GM08714 (cell line): Measurements from ENCODE around the gene TMPRSS3.

ENCODE experiments used
- H3K4me3 ChIP-seq: fragments of 200-500 bp; sonication (Bioruptor generic); 2 replicates; pipeline ENCODE4 v1.5.1; 2014; ENCODE audit warnings: mild to moderate bottlenecking, low read length, inconsistent platforms
- ZNF274 ChIP-seq: IDR thresholded peaks from 2 replicates; pipeline ENCODE4 v1.6.1; 2012; ENCODE audit warnings: mild to moderate bottlenecking, low read depth, low read length

Gene TMPRSS3

GRCh38 chr21:42343963-42344510 is 51.8 kb downstream of the TMPRSS3 start:
- no peak for TF ChIP-seq ZNF274

DNA sequence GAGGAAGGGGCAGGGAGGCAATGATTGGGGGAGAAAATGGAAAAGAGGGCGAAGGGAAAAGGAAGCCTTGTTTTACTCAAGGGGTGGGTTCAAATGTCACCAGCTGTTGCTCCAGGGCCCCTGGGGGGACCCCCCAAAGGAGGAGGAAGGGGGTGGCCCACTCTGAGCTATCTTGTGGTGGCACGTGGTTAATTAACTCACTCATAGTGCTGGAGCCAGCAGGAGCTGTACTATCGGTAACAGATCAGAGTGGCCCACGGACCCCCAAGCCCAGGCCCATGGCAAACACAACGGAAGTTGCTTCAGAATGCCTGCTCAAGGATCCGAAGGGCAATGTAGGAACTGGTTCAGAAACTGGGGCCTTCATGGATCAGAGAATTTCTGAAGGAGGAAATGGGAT is 52.3 kb downstream of the TMPRSS3 start:
- no peak overlapping the region for H3K4me3 ChIP-seq

More at GRCh38 chr21:42343963-42344510, 51.8 kb downstream of the TMPRSS3 start:
- no peak overlapping the region for H3K4me3 ChIP-seq

GRCh38 chr21:42343101-42343500 is 52.8 kb downstream of the TMPRSS3 start:
- TF ChIP-seq ZNF274, result no peak
- H3K4me3 ChIP-seq, result no peak overlapping the region

More for the DNA sequence above, 52.3 kb downstream of the TMPRSS3 start:
- no peak for TF ChIP-seq ZNF274

DNA sequence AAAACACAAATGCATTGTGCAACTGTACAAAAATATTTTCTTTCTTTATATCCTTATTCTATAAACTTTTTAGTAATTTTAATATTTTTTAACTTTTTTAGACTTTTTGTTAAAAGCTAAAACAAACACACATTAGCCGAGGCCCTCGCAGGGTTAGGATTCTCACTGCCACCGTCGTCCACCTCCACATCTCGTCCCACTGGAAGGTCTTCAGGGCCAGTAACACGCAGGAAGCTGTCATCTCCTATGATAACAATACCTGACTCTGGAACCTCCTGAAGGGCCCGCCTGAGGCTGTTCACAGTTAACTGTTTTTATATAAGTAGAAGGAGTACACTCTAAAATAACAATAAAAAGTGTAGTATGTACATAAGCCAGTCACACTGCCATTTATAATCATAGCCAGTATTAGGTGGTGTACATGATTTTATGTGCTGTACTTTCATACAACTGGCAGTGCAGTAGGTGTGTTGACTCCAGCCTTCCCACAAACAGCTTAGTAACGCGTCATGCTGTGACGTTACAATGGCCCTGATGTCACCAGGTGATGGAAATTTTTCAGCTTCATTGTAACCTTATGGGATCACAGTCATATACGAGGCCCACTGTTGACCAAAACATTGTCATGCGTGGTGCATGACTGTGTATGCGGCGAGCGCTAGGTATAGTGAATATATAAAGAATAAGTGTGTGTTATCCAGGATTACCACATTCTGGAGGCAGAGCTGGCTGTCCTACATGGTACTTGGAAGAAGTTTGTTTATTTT is 53.9 kb downstream of the TMPRSS3 start:
- H3K4me3 ChIP-seq, result no peak overlapping the region
- no peak for TF ChIP-seq ZNF274

DNA sequence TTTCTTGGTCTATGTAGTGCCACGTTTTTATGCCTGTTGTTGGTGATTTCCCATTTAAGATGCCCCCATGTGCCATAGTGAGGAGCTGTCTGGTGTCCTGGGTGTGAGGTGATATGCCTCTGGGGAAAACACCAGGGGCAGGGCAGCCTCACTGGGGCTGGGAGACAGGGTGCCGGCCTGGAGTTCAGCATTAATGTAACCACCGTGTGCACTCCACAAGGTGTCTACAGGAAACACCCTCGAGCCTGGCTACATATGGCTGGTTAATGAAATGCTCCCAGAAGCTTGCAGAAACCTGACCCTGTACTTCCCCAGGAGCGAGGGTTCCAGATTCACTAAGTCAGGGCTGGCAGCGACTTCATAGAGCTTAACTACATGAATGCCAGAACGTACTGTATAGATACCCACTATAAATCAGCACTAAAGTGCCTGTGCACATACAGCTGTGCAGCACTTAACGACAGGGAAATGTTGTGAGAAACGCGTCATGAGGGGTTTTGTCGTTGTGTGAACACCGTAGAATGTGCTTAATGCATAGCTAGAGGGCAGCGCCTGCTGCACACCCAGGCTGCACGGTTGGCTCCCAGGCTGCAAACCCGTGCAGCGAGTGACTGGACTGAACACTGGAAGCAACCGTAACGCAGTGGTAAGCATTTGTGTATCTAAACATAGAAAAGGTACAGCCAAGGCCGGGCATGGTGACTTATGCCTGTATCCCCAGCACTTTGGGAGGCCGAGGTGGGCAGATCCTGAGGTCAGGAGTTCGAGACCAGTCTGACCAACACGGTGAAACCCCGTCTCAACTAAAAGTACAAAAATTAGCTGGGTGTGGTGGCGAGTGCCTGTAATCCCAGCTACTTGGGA is 55.4 kb downstream of the TMPRSS3 start:
- no peak overlapping the region for H3K4me3 ChIP-seq
- no peak for TF ChIP-seq ZNF274

- H3K4me3 ChIP-seq, result no peak overlapping the region
- TF ChIP-seq ZNF274, result no peak
Measured at GRCh38 chr21:42338729-42339715, 56.8 kb downstream of the TMPRSS3 start.

DNA sequence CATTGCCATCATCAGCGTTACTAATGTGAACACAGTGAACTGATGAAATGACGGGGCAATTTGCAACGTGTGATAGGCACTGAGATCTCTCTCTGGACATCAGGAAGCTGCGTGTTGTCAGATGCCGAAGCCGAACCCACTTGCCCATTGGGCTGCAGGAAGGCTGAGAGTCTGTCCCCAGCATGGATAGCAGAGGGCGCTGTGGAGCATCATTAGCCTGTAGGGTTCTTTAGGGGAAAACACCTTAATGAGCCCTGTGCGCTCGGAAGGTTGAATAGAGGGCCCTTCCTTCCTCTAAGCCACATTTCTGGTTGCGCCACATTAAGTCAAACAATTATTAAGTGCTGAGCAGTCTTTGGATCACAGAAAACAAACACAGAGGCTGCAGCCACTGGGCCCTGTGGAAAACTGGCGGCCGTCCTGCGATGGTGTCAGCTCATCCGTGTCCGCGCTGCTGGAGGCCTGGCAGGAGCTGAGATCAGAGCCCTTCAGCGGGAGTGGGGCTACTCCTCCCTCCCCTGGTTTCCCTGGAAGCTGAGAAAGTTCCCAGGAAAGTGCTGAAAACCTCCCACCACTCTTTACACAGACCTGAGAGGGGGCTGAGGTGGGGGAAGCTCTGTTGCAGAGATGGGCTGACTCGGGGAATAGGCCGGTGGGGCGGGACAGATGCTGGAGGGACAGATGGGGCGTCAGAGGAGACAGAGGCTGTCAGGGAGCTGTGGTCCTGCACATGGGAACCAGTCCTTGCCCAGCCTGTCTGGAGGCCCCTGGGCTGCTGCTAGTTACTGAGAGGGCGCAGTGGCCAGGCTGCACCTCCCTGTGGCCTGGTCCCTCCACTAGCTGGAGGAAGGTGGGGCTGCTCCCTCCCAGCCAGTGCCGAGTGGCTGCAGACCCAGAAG is 57.8 kb downstream of the TMPRSS3 start:
- TF ChIP-seq ZNF274, result no peak
- no peak overlapping the region for H3K4me3 ChIP-seq

GRCh38 chr21:42337276-42337675 is 58.6 kb downstream of the TMPRSS3 start:
- no peak for TF ChIP-seq ZNF274
- H3K4me3 ChIP-seq, result no peak overlapping the region

GRCh38 chr21:42336054-42336453 is 59.8 kb downstream of the TMPRSS3 start:
- no peak for TF ChIP-seq ZNF274
- H3K4me3 ChIP-seq, result no peak overlapping the region

GRCh38 chr21:42332557-42333317 is 63.1 kb downstream of the TMPRSS3 start:
- H3K4me3 ChIP-seq, result no peak overlapping the region
- TF ChIP-seq ZNF274, result no peak

GRCh38 chr21:42331660-42332059 is 64.2 kb downstream of the TMPRSS3 start:
- no peak for TF ChIP-seq ZNF274
- no peak overlapping the region for H3K4me3 ChIP-seq

DNA sequence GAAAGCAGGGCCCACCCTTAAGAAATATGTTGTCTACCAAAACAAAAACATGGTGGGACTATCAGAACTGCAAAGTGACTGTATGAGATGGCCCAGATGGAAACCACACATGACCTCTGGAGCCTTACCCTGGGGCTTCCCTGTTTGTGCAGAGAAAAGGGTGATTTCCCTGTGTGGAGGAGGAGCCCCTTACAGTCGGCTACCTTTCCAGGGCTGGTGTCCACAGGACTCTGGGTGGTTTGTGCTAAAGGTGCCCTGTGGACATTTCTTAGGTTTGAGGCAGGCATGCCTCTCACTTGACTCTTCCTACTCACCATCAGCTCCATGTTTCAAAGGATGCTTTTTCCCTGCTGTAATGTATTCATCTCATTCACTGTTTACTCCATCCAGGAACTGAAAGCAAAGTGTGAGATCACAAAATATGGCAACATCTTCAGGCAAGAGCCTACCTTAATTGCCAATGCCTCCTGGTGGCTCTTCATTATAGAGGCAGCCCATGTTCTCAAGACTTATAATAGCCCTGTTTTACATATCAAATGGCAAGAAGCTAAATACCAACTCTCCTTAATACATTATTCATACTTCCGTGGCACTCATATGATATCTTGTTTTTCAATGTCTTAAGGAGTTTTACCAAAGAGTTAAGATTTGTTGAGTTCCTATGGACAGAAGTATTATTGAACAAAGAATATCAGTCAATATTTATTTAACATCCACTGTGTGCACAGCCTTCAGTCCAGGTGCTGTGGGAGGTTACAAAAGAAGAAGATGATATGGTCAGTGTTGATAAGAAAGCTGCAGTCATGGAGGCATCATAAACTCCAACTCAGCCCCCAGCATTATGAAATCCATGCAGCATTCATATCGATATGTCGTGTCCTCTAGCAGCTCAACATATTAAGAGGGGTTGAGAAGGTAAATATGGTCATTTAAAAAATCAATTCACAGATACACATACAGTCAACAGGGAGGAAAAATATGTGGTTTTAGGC is 65.2 kb downstream of the TMPRSS3 start:
- TF ChIP-seq ZNF274, result no peak

More for the DNA sequence above, 65.2 kb downstream of the TMPRSS3 start:
- H3K4me3 ChIP-seq, result no peak overlapping the region
